GM19328 (cell line): Measurements from ENCODE around the gene PSENEN.
"Not testable (repeated sequence)": the region's sequence is repeated elsewhere in the genome, so short reads cannot be mapped to it uniquely, and the experiment has no call there.

Experiments used
- ATAC-seq: cut with Tn5 transposase; IDR thresholded peaks from one replicate; pipeline ENCODE4 v1.9.1; 2021; ENCODE audit warnings: mild to moderate bottlenecking, moderate library complexity; ENCODE audit not compliant: unreplicated experiment

Gene PSENEN

DNA sequence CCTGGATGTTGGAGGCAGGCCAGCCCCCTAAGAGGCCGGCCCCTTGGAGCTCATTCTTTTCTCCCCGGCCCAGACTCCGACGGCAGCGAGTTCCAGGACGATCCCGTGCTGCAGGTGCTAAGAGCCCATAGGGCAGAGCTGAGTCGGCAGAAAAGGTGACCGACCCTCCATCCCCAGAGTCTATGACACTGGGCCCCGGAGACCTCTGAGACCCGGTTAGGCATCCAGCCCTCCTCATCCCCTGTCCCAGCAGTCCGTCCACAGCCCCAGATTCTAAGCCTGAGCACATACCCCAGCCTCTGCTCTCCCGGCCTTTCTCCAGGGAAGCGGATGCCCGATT lies 22.6 kb downstream of the PSENEN start:
- ATAC-seq = no peak

GRCh38 chr19:35772362-35772761 lies 26.9 kb downstream of the PSENEN start:
- ATAC-seq = not testable (repeated sequence)

- no peak for ATAC-seq
Measured at GRCh38 chr19:35773020-35773806, 27.8 kb downstream of the PSENEN start.

DNA sequence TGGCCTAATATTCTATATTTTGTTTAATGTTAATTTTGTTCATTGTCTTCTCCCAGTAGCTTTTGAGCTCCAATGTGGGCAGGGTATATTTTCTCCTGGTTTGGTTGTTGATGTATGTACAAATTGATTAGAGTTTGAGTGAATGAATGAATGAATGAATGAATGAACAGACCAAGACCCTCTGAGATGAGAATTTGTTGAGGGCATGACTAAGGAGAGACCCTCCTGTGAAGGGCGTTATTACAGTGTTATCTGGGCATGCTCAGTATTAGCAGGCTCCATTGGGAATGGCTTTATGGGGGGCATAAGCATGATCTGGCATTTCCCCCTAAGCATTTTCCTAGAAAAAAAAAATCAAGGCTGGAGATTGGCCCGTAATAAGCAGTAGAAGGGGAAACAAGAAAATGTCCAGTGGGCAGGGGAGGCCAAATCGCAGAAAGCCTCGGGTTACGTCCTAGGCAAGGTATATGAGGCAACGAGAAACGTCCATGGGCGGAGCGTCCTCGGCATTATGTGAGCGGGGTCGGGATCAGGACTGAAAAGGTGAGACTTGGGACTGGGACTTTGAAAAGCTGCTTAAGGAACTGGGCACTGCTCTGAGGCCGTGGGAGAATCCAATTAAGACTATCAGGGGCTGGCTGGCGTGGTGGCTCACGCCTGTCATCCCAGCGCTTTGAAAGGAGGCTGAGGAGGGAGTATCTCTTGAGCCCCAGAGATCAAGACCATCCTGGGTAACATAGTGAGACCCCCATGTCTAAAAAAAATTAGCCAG lies 29.0 kb downstream of the PSENEN start:
- no peak for ATAC-seq

- no peak for ATAC-seq
Measured at GRCh38 chr19:35775046-35775297, 29.5 kb downstream of the PSENEN start.

DNA sequence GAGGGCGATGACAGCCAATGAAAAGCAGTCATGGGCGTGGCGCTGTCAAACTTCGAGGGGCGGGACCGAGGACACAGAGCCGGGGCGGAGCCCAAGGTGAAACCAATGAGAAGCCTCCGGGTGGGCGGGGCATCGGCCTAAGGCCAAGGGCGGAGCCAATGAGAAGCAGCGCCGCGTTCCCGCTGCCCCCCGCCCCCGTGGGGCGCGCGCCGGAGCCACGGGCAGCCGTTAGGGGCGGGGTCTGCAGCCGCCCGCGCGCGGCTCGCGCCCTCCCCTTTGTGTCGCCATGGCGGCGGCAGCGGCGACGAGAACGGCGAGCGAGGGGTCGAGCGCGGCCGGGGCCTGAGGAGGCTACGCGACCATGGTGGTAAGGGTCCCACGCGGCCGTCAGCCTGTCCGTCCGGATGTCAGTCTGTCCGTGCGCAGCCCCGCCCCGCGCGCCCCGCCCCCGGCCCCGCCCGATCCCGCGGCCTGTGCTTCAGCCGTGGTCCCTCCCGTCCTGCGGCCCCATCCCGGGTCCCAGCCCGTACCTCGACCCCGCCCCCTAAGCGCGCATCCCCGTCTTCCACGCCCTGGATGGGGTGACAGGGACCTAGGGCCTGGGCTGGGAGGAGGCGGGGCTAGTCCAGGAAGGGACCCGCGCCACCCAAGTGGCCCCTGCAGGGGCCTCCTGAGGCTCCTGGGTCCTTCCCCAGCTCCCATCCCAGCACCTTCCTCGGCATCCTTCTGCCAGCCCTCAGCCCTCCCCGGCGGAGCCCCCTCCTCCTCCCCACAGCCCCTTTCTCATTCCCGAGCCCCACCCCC lies 30.0 kb downstream of the PSENEN start, which contains the start of gene ARHGAP33:
TSS of gene ARHGAP33 (plus strand) at position 267 of the 804 bp plus-strand sequence. CDS start at position 362, 95 bp downstream.
- peak; percentile 90 for ATAC-seq

GRCh38 chr19:35776102-35776788 lies 30.8 kb downstream of the PSENEN start:
- no peak for ATAC-seq

DNA sequence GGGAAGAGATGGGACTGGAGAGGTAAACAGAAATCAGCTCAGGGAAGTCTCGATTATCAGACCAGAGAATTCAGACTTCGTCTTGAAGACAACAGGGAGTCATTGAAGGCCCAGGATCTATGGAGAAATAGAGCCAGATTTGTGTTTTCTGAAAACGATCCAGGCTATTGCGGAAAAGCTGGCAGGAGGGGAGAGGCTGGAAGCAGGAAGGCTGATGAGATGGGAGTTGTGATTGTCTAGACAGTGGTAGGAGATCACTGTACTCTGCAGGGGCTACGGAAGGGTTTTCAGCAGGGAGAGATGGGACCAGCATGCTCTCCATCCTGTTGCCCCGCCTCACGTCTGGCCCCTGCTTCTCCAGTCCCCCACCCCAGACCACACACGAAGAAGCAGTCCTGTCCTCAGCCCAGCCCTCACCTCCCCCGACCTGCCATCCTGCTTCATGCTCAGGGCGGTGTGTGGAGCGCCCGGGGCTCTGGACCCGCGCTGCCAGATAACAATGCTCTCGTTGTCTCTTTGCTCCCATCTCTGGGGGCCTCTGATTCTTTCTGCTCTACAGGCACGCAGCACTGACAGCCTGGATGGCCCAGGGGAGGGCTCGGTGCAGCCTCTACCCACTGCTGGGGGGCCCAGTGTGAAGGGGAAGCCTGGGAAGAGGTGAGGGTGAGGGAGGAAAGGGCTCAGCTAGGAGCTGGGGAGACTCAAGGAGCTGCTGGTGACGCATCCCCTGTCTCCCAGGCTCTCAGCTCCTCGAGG lies 31.8 kb downstream of the PSENEN start:
- no peak for ATAC-seq

- no peak for ATAC-seq
Measured at GRCh38 chr19:35777961-35778360, 32.5 kb downstream of the PSENEN start.

- no peak for ATAC-seq
Measured at GRCh38 chr19:35779033-35779432, 33.6 kb downstream of the PSENEN start.

DNA sequence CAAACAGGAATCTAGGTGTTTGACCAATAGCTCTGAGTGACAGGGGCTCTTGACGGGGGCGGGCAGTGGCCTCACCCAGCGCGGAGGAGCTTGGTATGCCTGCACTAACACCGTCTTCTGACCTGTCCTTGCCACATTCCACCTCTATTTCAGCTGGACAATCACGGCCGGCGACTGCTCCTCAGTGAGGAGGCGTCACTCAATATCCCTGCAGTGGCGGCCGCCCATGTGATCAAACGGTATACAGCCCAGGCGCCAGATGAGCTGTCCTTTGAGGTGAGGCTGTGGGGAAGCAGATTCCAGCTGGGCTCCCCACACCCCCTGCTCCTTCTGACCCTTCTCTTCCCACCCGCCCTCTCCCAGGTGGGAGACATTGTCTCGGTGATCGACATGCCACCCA lies 34.6 kb downstream of the PSENEN start:
- ATAC-seq = no peak

- ATAC-seq = no peak
Measured at GRCh38 chr19:35780717-35781116, 35.3 kb downstream of the PSENEN start.

- ATAC-seq = no peak
Measured at GRCh38 chr19:35781650-35782049, 36.2 kb downstream of the PSENEN start.

- ATAC-seq = no peak
Measured at GRCh38 chr19:35782589-35782988, 37.1 kb downstream of the PSENEN start.

DNA sequence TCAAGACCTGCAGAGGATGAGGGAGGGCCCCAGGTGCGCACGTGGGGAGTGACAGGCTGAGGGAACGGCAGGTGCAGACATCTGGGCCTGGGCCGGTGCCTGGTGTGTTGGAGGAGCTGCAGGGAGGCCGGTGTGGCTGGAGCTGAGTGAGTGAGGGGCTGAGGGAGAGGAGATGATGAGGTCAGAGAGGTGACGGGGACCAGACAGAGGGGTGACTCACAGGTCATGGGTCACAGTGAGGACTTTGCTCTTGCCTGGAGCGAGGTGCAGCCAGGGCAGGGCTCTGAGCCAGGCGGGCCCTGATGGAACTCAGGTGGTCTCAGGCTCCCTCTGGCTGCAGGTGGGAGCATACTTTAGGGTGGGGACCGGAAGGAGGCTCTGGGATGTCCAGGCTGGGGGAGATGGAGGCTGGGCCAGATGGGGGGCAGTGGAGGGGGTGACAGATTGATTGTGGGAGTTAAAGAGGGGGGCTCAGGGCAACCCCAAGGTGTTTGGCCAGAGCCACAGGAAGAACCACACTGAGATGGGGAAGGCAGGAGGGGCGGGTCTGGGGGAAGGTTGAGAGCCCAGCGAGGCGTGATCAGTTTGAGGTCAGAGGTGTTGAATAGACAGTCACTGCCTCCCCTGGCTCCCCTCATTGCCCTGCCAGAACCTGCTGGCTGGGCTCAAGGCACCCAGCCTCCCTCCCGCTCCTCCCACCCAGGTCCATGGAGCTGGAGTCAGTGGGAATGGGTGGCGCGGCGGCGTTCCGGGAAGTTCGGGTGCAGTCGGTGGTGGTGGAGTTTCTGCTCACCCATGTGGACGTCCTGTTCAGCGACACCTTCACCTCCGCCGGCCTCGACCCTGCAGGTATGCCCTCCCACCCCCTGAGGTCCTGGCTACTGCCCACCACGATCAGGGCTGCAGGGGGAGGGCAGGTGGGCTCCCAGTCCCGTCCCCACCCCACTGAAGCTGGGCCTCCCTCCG lies 38.3 kb downstream of the PSENEN start:
- no peak for ATAC-seq

GRCh38 chr19:35784503-35785338 lies 39.3 kb downstream of the PSENEN start:
- ATAC-seq = no peak

GRCh38 chr19:35785339-35785627 lies 39.8 kb downstream of the PSENEN start:
- ATAC-seq = no peak

GRCh38 chr19:35786299-35787160 lies 41.1 kb downstream of the PSENEN start:
- no peak for ATAC-seq
